ENCODE results near the gene AGAP5. TPM values are rescaled to one million over a fixed set of nuclear protein-coding genes. Genes with fewer than 3 reads are reported as not detected.
A peak's percentile ranks its signal among the peaks of the same experiment; 100 is the strongest.

The AGAP5 gene
- total and polyA plus RNA-seq, 9 of the 15 experiments (the other 6 are each of a cell fraction or from before 2014, with no cell fraction given) = 0.32 to 7.5 (median 5.3) TPM

DNA sequence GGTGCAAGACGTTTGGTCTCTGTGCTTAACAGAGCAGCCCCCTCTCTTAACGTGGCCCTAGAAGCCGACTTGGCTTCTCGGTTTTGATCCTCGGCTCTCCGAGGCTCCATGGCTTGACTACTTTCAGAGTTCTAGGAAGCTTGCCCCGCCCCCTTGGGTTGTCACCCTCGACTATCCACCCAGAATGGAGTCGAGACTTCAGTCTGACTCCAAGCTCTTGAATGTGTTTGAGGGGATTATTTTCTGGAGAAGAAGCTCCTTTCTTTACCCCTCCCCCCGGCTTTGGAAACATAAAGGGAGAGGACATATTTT lies 46.7 kb upstream of the AGAP5 start (continued):
- TF ChIP-seq, protein P1, sequence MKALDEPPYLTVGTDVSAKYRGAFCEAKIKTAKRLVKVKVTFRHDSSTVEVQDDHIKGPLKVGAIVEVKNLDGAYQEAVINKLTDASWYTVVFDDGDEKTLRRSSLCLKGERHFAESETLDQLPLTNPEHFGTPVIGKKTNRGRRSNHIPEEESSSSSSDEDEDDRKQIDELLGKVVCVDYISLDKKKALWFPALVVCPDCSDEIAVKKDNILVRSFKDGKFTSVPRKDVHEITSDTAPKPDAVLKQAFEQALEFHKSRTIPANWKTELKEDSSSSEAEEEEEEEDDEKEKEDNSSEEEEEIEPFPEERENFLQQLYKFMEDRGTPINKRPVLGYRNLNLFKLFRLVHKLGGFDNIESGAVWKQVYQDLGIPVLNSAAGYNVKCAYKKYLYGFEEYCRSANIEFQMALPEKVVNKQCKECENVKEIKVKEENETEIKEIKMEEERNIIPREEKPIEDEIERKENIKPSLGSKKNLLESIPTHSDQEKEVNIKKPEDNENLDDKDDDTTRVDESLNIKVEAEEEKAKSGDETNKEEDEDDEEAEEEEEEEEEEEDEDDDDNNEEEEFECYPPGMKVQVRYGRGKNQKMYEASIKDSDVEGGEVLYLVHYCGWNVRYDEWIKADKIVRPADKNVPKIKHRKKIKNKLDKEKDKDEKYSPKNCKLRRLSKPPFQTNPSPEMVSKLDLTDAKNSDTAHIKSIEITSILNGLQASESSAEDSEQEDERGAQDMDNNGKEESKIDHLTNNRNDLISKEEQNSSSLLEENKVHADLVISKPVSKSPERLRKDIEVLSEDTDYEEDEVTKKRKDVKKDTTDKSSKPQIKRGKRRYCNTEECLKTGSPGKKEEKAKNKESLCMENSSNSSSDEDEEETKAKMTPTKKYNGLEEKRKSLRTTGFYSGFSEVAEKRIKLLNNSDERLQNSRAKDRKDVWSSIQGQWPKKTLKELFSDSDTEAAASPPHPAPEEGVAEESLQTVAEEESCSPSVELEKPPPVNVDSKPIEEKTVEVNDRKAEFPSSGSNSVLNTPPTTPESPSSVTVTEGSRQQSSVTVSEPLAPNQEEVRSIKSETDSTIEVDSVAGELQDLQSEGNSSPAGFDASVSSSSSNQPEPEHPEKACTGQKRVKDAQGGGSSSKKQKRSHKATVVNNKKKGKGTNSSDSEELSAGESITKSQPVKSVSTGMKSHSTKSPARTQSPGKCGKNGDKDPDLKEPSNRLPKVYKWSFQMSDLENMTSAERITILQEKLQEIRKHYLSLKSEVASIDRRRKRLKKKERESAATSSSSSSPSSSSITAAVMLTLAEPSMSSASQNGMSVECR (CRISPR knock-in tag; IDR thresholded peaks at IDR 0.05) = peak; percentile 86; the same call in 1 of the 2 replicates
- peak in 1 of 2 experiments; percentile 80; a peak in 2 of 4 replicates for TF ChIP-seq HDAC1 (IDR thresholded peaks at IDR 0.05)
- TF ChIP-seq, protein P2, sequence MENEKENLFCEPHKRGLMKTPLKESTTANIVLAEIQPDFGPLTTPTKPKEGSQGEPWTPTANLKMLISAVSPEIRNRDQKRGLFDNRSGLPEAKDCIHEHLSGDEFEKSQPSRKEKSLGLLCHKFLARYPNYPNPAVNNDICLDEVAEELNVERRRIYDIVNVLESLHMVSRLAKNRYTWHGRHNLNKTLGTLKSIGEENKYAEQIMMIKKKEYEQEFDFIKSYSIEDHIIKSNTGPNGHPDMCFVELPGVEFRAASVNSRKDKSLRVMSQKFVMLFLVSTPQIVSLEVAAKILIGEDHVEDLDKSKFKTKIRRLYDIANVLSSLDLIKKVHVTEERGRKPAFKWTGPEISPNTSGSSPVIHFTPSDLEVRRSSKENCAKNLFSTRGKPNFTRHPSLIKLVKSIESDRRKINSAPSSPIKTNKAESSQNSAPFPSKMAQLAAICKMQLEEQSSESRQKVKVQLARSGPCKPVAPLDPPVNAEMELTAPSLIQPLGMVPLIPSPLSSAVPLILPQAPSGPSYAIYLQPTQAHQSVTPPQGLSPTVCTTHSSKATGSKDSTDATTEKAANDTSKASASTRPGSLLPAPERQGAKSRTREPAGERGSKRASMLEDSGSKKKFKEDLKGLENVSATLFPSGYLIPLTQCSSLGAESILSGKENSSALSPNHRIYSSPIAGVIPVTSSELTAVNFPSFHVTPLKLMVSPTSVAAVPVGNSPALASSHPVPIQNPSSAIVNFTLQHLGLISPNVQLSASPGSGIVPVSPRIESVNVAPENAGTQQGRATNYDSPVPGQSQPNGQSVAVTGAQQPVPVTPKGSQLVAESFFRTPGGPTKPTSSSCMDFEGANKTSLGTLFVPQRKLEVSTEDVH (IDR thresholded peaks at IDR 0.05; ENCODE audit: low read depth, partially characterized antibody) = no peak
- no peak for TF ChIP-seq CCNT2 (IDR thresholded peaks at IDR 0.05; ENCODE audit: borderline replicate concordance, extremely low read depth, insufficient read length, low read depth, low read length)
- TF ChIP-seq, protein P3, sequence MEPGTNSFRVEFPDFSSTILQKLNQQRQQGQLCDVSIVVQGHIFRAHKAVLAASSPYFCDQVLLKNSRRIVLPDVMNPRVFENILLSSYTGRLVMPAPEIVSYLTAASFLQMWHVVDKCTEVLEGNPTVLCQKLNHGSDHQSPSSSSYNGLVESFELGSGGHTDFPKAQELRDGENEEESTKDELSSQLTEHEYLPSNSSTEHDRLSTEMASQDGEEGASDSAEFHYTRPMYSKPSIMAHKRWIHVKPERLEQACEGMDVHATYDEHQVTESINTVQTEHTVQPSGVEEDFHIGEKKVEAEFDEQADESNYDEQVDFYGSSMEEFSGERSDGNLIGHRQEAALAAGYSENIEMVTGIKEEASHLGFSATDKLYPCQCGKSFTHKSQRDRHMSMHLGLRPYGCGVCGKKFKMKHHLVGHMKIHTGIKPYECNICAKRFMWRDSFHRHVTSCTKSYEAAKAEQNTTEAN (CRISPR knock-in tag; IDR thresholded peaks at IDR 0.05) = no peak
- TF ChIP-seq FOSL1 (tag; conservative IDR thresholded peaks at IDR 0.05) = no peak
- no peak for TF ChIP-seq ADNP (tag; IDR thresholded peaks at IDR 0.05)
- TF ChIP-seq GATA2 (CRISPR knock-in tag; IDR thresholded peaks at IDR 0.05) = no peak
- TF ChIP-seq CBX3 (IDR thresholded peaks at IDR 0.05; ENCODE audit: borderline replicate concordance in 1 of 2, low read length in 2 of 2) = no peak
- no peak for TF ChIP-seq ELF1 (tag; IDR thresholded peaks at IDR 0.05)
- TF ChIP-seq, protein P4, sequence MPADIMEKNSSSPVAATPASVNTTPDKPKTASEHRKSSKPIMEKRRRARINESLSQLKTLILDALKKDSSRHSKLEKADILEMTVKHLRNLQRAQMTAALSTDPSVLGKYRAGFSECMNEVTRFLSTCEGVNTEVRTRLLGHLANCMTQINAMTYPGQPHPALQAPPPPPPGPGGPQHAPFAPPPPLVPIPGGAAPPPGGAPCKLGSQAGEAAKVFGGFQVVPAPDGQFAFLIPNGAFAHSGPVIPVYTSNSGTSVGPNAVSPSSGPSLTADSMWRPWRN (IDR thresholded peaks at IDR 0.05; ENCODE audit: low read depth) = no peak
- no peak for TF ChIP-seq PHF20 (IDR thresholded peaks at IDR 0.05; ENCODE audit: partially characterized antibody)
- TF ChIP-seq, protein P5, sequence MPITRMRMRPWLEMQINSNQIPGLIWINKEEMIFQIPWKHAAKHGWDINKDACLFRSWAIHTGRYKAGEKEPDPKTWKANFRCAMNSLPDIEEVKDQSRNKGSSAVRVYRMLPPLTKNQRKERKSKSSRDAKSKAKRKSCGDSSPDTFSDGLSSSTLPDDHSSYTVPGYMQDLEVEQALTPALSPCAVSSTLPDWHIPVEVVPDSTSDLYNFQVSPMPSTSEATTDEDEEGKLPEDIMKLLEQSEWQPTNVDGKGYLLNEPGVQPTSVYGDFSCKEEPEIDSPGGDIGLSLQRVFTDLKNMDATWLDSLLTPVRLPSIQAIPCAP (CRISPR knock-in tag; IDR thresholded peaks at IDR 0.05; ENCODE audit: borderline replicate concordance) = no peak
- TF ChIP-seq RFX7 (CRISPR knock-in tag; IDR thresholded peaks at IDR 0.05) = no peak
- TF ChIP-seq CBX2 (IDR thresholded peaks at IDR 0.05; ENCODE audit: insufficient read depth, low read length, poor library complexity, severe bottlenecking) = no peak
- TF ChIP-seq RBM17 (IDR thresholded peaks at IDR 0.05; ENCODE audit: borderline replicate concordance, low read depth, low read length) = no peak
- 0 out of 4 replicates have a peak, but pooled peaks of 1 of the 2 experiments have one; percentile 10 for TF ChIP-seq SRF (CRISPR knock-in tag; IDR thresholded peaks at IDR 0.05)
- no peak for TF ChIP-seq LARP7 (IDR thresholded peaks at IDR 0.05)
